ENCODE measurements around the gene MDH2. TPM values are rescaled to one million over a fixed set of nuclear protein-coding genes. Genes with fewer than 3 reads are reported as not detected.

Gene MDH2
- total RNA-seq, 1 donor from 2014 or later = 202 TPM

GRCh38 chr7:76066716-76067503, 19.0 kb downstream of the MDH2 start:
- peaks cover 21% of the 10 kb centered on the region for H4K20me1 ChIP-seq (ENCODE audit: insufficient read depth, low read length)
- Mint-ChIP-seq H3K36me3 (ENCODE audit: low read depth, unreplicated experiment) (peaks cover 19% of the 10 kb centered on the region), H3K27me3 (ENCODE audit: low read depth, unreplicated experiment) (no peaks in the 10 kb centered on the region), H3K27ac (ENCODE audit: unreplicated experiment) (no peak overlapping the region), H3K9me3 (ENCODE audit: unreplicated experiment) (no peaks in the 10 kb centered on the region), H3K4me3 (ENCODE audit: unreplicated experiment) (no peak overlapping the region), H3K4me1 (ENCODE audit: low read depth, unreplicated experiment) (peaks cover 7% of the 10 kb centered on the region)
- H3K36me3 ChIP-seq (ENCODE audit: insufficient read depth, low read length) = peaks cover 34% of the 10 kb centered on the region
- H3K27ac ChIP-seq (ENCODE audit: low read depth, low read length) = peak overlapping the region; percentile 9
- no peak for DNase-seq (ENCODE audit: low read depth)
- no peaks in the 10 kb centered on the region for H3K79me2 ChIP-seq (ENCODE audit: insufficient read depth, low read length)
- TF ChIP-seq CTCF (IDR thresholded peaks at IDR 0.05; ENCODE audit: insufficient read depth, low read depth, low read length) (no peak), EZH2 (IDR thresholded peaks at IDR 0.05; ENCODE audit: insufficient read depth, low read length) (no peak)
- no peak for FAIRE-seq
- no peaks in the 10 kb centered on the region for H3K9me3 ChIP-seq (ENCODE audit: insufficient read depth, low read depth, low read length)
- H3K4me2 ChIP-seq (ENCODE audit: low read length) = peak overlapping the region; percentile 30
- H2AFZ ChIP-seq (ENCODE audit: low read depth, low read length) = no peak overlapping the region
- peak overlapping the region; percentile 5 for H3K9ac ChIP-seq (ENCODE audit: low read length)
- no peak overlapping the region for H3K4me3 ChIP-seq (ENCODE audit: insufficient read depth, low read depth, low read length)
- no peaks in the 10 kb centered on the region for H3K27me3 ChIP-seq (ENCODE audit: insufficient read depth, low read length)
- H3K4me1 ChIP-seq (ENCODE audit: insufficient read depth, low read length) = peaks cover 22% of the 10 kb centered on the region

- no peak overlapping the region for H3K27ac ChIP-seq (ENCODE audit: low read depth, low read length)
- Mint-ChIP-seq H3K27ac (ENCODE audit: unreplicated experiment) (no peak overlapping the region), H3K9me3 (ENCODE audit: unreplicated experiment) (no peaks in the 10 kb centered on the region), H3K36me3 (ENCODE audit: low read depth, unreplicated experiment) (peaks cover 10% of the 10 kb centered on the region), H3K27me3 (ENCODE audit: low read depth, unreplicated experiment) (no peaks in the 10 kb centered on the region), H3K4me1 (ENCODE audit: low read depth, unreplicated experiment) (peaks cover 7% of the 10 kb centered on the region), H3K4me3 (ENCODE audit: unreplicated experiment) (no peak overlapping the region)
- no peaks in the 10 kb centered on the region for H3K79me2 ChIP-seq (ENCODE audit: insufficient read depth, low read length)
- no peaks in the 10 kb centered on the region for H3K9me3 ChIP-seq (ENCODE audit: insufficient read depth, low read depth, low read length)
- peak; percentile 91 for DNase-seq (ENCODE audit: low read depth)
- peaks cover 24% of the 10 kb centered on the region for H3K36me3 ChIP-seq (ENCODE audit: insufficient read depth, low read length)
- peak overlapping the region; percentile 20 for H3K4me2 ChIP-seq (ENCODE audit: low read length)
- no peak overlapping the region for H2AFZ ChIP-seq (ENCODE audit: low read depth, low read length)
- H3K9ac ChIP-seq (ENCODE audit: low read length) = no peak overlapping the region
- no peaks in the 10 kb centered on the region for H3K27me3 ChIP-seq (ENCODE audit: insufficient read depth, low read length)
- no peak for TF ChIP-seq EZH2 (IDR thresholded peaks at IDR 0.05; ENCODE audit: insufficient read depth, low read length)
- TF ChIP-seq CTCF (IDR thresholded peaks at IDR 0.05; ENCODE audit: insufficient read depth, low read depth, low read length) = peak; percentile 16
- H3K4me3 ChIP-seq (ENCODE audit: insufficient read depth, low read depth, low read length) = no peak overlapping the region
- peak; percentile 75 for FAIRE-seq
- peaks cover 22% of the 10 kb centered on the region for H3K4me1 ChIP-seq (ENCODE audit: insufficient read depth, low read length)
- peaks cover 6% of the 10 kb centered on the region for H4K20me1 ChIP-seq (ENCODE audit: insufficient read depth, low read length)
Measured at GRCh38 chr7:76069238-76069638, 21.3 kb downstream of the MDH2 start.
